GM18502 (cell line): ENCODE results near the gene MRPS26.
A peak's percentile ranks its signal among the peaks of the same experiment; 100 is the strongest.
"Not testable (repeated sequence)": the region's sequence is repeated elsewhere in the genome, so short reads cannot be mapped to it uniquely, and the experiment has no call there.

Experiments used
- ATAC-seq: cut with Tn5 transposase; IDR thresholded peaks from one replicate; pipeline ENCODE4 v1.9.1; 2021; ENCODE audit warnings: mild to moderate bottlenecking; ENCODE audit not compliant: unreplicated experiment, poor library complexity

Gene MRPS26

DNA sequence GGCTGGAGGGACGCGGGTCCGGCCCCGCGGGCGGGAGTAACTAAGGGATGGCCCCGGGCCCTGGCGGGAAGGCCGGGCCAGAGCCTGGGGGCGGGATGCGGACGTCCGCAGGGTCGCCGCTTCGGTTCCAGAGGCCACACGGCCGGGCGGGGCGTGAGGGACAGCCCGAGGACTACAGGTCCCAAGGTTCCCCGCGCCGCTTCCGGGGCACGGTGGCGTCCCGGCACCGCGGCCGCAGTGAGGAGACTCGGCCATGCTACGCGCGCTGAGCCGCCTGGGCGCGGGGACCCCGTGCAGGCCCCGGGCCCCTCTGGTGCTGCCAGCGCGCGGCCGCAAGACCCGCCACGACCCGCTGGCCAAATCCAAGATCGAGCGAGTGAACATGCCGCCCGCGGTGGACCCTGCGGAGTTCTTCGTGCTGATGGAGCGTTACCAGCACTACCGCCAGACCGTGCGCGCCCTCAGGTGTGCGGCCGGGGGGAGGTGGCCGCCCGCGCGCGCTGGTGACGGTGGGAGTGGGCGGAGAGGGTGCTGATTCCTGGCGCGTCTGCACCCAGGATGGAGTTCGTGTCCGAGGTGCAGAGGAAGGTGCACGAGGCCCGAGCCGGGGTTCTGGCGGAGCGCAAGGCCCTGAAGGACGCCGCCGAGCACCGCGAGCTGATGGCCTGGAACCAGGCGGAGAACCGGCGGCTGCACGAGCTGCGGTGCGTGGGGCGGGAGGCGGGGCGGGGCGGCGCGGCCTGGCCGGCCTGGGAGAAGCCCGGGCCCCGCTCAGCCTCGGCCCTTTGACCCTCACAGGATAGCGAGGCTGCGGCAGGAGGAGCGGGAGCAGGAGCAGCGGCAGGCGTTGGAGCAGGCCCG, at the start of gene MRPS26:
TSS of gene MRPS26 (plus strand) at position 237 of the 861 bp plus-strand sequence. CDS start at position 254, 17 bp downstream.
- peak; percentile 93 for ATAC-seq

DNA sequence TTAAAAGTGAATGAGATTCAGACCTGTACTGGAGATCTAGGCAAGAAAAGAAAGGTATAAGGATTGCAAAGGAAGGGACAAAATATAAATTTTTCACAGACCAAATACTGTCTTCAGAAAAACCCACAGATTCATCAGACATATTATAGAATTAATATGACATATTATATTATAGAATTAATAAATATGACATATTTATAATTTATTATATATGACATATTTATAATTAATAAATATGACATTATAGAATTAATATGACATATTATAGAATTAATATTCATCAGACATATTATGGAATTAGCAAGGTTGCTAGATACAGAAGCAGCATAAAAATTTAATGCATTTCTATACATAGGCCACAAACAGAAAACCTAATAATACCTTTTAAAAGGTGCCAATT, 47.1 kb upstream of the MRPS26 start:
- no peak for ATAC-seq

DNA sequence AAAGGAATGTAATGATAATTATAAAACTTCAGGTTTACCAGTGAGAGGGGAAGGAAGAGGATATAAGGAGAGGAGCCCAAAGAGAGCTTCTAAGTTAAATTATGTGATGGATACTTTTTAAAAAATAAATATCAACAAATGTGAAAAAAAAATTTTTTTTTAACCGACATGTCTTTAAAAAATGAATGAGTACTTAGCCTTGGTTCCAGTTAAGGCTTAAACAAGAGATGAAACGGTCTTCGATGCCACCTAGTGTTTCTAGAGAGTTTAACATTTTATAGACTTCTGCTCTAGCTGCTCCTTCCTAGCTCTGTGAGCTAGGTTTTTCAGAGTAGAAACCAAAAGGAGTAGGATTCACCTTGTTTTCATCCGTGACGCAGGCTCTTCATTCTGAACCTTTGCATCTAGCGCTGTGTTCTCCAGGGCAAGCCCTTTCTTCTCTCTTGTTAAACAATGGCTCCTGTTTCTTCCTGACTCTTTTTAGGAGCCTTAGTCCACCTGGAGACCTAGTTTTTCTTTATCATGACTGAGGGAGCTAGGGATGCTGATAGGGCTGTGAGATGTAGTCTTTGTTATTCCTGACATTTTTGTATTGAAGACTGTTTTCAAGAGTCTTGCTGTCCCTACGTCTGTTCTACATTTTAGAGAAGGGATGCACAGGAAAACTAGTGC, 44.9 kb upstream of the MRPS26 start:
- no peak for ATAC-seq

DNA sequence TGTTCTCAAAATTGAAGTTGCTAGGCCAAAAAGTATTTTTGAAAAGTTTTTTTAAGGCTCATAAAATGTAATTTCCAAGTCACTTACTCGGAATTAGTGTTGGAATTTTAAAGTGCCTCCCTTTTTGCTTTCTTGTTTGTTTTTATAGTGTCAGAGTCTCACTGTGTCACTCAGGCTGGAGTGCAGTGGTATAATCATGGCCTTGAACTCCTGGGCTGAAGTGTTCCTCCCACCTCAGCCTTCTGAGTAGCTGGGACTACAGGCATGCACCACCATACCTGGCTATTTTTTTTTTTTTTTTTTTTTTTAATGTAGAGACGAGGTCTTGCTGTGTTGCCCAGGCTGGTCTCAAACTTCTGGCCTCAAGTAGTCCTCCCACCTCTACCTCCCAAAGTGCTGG, 42.4 kb upstream of the MRPS26 start:
- ATAC-seq, result no peak

DNA sequence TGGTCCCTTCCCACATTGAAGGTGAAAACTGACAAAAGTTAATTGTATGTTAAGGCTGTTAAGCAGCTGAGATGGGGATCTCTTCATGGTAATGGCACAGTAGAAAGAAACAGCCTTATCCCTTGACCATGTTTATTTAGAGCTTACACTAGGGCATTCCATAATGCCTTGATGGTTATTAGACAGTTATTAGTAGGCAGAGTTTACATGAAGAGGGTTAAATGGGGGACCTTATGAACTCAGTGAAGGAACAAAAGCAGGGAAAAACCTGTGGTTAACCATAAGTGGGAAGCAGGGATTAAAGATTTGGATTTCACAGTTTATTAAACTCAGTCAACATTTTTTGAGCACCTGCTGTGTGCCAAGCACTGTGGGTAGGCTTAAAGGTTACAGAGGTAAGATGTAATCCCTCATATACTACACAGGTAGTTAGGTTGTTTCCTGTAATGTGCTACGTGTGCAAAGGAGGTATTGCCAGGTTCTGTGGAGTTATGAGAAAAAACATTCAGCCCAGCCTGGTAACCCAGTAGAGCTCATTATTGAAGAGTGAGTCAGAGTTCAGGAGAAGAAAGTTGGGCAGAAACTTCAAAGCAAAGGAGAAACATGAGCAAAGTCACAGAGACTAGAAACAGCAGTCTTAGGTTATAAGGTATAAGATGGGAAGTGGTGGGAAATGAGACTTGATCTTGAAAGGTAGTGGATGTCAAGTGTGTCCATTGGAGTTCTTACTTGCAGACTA, 34.7 kb upstream of the MRPS26 start:
- ATAC-seq, result no peak

DNA sequence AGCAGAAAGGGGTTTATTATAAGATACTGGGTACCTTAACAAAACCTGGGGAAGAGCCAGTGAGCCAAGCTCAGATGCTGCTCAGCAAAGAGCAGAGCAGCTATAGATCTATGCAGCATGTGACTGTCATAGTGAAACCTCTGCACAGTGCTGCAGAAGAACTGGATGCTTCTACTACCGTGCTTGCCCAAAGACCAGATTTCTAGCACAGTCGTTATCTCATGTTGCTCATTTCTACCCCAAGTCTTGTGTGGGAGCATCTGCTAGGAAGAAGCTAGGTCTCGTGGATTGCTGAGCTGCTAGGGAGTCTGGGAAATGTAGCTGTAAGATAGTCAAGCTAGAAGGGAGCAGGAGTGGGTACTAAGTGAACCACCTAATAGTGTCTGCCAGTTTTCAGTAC, 34.1 kb upstream of the MRPS26 start:
- ATAC-seq, result no peak

DNA sequence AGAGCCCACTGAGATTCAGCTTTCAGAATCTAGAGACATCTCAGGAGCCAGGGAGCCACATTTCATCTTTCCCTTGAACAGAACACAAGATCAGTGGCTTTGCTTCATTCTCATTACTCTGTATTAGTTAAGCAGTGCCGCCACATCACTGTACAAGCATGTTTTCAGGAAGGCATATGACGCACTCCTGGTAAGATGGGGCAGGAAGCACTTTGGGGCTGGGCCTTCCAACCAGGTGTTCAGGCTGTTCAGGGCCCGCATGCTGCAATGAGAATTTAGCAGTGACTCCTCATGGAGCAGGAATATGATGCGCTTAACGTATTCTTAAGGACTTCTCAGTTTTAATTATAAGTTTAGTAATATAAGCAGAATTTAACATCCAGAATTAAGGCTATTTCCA, 32.1 kb upstream of the MRPS26 start:
- no peak for ATAC-seq

DNA sequence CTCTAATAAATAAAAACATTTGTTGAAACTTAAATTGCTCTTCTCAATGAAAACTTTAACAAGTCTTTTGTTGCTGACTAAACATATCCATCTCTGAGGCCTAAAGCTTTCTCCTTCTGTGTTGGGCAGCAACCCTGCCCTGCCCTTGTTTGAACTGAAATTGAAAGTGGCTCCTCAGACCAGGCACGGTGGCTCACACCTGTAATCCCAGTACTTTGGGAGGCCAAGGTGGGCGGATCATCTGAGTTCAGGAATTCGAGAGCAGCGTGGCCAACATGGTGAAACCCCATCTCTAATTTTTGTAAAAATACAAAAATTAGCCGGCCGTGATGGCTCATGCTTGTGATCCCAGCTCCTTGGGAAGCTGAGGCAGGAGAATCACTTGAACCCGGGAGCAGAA, 31.7 kb upstream of the MRPS26 start:
- ATAC-seq, result no peak

DNA sequence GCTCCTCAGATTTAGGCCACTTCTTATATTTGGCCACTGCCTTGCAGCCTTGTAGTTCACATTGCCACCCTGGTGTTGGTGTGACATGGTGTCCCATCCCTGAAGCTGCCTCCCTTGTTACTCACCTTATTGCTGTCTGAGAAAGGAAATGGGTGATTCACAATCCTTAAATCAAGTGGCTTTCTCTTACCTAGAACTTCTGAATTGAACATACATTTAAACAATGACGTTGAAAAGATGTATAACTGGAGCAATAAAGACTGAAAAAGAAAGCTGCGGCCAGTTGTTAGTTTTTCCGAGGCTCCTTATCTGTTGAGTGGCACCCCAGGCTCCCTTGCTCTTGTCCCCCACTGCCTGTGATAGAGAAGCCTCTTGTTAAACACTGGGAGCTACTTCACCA, 31.2 kb upstream of the MRPS26 start:
- no peak for ATAC-seq

DNA sequence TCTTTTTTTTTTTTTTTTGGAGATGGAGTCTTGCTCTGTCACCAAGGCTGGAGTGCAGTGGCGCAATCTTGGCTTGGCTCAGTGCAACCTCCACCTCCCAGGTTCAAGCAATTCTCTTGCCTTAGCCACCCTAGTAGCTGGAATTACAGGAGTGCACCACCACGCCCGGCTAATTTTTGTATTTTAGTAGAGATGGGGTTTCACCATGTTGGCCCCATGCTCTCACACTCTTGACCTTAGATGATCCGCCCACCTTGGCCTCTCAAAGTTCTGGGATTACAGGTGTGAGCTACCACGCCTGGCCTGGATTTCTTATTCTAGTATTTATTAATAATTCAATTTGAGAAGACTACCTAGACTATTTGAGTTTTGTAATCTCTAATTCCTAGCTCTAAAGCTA, 30.6 kb upstream of the MRPS26 start:
- not testable (repeated sequence) for ATAC-seq

DNA sequence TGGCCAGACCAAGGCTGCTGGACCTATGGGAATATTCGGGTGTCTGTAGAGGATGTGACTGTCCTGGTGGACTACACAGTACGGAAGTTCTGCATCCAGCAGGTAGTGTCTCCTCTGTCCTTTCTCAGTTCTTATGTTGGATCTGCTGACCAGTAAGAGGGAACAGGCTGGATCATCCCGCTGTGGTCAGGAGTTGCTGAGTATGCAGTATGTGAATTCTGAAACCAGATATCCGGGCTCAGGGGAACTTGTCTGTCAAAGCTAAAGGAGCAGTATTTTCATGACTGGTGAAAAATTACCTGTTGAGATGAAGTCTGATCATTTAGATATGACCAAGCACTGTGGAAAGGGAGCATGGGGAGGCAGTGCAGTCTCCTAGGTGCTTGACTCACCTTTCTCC, 24.5 kb upstream of the MRPS26 start:
- ATAC-seq, result no peak

DNA sequence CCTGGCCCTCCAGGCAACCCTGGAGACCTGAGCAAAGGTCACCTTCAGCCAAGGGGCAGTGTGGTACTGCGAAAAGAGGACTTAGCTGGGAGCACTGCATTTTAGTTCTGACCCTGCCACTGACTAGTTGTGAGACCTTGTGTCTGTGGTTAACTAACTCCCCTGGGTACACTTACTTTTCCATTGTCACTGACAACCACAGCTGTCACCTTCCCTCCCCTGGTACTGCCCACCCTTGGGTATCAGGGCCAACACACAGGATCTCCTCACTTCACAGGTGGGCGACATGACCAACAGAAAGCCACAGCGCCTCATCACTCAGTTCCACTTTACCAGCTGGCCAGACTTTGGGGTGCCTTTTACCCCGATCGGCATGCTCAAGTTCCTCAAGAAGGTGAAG, 24.1 kb upstream of the MRPS26 start:
- ATAC-seq, result no peak

DNA sequence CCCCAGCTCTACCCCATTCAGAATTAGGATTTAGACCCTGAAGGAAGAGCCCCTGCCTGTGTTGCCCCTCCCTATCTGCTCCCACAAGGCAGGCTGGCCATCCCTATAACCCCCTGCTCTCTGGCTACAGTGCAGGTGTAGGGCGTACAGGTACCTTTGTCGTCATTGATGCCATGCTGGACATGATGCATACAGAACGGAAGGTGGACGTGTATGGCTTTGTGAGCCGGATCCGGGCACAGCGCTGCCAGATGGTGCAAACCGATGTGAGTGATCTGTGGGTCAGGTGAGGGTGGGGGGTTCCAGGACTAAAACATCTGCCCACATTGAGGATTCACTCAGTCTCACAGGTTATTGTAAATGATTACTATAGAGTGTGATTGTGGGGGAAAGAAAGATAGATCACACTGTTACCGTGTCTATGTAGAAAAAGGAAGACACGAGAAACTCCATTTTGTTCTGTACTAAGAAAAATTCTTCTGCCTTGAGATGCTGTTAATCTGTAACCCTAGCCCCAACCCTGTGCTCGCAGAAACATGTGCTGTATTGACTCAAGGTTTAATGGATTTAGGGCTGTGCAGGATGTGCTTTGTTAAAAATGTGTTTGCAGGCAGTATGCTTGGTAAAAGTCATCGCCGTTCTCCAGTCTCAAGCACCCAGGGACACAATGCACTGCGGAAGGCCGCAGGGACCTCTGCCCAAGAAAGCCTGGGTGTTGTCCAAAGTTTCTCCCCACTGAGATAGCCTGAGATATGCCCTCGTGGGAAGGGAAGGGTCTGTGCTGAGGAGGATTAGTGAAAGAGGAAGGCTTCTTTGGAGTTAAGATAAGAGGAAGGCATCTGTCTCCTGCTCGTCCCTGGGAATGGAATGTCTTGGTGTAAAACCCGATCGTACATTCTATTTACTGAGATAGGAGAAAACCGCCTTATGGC, 23.0 kb upstream of the MRPS26 start:
- ATAC-seq, result not testable (repeated sequence)

DNA sequence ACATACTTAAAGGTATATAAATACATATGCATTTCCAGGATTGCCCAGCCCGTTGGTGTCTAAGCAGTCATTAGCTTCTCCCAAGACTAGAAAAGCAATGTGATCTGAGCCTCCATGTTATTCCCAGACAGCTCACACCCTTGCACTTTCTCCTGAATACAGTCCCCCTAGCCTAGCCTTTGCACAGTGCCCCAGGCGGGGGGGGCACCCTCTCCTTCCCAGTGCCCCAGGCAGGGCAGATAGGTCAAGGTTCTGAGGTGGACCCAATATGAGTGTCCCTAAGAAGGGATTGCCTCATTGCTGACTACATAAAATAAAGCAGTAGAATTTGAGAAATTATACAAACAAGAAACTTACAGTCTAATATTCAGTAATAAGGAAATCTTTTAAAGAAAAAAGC, 17.9 kb upstream of the MRPS26 start:
- ATAC-seq, result no peak

DNA sequence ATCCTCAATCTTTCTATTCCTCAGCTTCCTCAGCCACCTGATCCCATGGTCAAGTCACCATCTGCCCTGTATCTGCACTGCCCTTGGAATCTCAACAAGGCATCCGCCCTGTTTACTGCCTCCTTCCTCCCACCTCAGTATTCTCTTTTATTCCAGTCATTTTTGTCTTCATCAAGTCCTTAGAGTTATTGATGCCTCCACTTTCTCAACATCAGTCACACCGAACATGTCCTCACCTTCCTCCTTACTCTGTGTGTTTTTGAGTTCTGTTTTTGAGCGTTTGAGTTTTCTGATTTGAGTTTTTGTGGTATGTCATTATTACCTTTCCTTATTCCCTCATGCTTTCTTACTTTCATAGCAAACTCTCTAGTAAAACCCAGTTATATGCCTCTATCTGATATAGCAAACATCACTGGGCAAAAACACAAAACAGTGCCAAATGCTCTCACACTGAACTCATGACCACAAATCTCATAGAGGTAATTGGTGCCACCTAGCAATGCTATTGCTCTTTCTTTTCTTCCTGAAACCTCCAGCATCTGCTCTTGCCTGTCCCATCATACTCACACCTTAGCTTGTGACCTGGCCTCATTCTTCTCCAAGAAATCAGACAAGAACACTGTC, 14.2 kb upstream of the MRPS26 start:
- no peak for ATAC-seq

DNA sequence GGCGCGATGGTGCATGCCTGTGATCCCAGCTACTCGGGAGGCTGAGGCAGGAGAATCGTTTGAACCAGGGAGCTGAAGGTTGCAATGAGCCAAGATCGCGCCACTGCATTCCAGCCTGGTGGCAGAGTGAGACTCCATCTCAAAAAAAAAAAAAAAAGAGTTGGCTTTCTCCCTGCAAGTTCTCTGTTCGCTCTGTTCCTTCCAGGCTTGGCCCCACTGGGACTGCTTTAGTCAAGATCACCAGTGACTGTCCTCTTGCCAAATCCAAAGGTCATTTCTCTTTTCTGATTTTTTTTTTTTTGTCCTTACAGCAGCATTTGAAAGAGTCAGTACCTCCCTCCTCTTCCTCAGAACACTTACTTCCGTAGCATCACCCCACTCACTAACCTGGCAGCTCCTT, 13.2 kb upstream of the MRPS26 start:
- no peak for ATAC-seq

DNA sequence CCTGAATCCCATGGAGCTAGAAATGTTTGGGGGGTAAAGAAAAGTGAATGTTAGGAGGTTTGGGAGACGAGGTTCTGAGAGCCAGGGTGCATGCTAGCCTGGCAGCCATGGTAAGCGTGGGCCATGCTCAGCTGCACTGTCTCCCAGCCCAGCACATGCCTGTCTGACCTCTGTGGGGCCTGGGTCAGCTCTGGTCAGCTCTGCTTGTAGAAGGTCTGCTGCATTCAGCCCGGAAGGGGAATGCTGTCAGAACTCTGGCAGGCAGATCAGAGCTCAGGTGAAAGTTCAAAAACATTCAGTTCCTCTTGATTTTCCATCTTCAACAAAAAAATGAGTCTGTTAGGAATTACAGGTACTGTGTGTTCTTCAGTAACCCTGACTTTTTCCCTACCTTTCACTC, 8.2 kb upstream of the MRPS26 start:
- no peak for ATAC-seq

DNA sequence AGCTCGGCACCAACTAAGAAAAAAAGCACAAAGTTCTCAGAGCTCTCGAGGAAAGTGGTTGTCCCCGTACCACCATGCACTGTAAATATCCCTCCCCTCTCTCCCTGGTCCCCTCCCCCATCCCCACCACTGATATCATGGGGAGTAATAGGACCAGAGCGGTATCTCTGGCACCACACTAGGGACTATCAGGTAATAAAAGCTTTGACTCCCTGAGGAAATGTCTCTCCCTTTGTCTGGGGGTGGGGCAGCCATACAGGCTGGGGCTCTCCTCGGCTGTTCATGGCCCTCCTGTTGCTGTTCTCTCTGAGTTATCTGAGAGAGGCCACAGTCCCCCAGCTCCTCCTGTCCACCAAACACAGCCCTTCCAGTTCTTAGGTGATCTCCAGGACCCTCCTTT, 7.4 kb upstream of the MRPS26 start:
- no peak for ATAC-seq

DNA sequence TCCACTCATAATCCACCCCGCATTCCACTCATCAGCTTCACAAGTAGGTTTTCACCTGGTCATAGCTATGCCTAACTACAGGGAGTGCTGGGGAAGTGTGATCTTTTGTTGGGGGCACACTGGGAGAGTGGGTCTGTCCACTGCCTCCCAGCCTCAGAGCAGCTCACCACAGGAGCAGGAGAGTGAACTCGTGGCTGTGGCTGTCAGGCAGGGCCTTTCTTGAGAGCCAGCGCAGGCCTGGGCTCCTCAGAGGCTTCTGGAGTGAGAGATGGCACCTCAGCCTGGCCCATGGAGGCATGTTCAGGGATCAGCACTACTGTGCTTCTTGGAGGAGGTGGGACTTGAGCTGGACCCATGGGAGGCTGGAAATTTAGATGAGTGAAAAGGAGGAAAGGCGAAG, 6.4 kb upstream of the MRPS26 start:
- no peak for ATAC-seq

DNA sequence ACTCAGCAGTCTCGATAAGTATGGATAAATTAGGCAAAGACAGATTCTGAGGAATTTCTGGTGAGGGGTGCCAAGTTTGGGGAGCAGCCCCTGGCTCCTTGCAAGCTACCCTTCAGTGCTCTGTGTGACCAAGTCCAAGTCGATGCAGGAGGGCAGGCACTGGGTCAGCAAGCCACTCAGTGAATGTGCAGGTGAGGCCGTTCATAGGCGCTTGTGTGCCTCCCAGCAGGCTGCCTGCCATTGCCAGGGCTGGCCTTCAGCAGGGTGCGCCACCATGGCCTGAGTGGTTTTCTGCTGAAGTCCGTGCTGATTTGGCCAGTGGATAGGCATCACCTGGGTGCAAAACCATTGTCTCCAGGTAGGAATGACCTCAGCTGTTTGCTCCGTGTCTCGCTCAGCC, 5.8 kb upstream of the MRPS26 start:
- ATAC-seq, result no peak
